KBM-7 (cell line): Measurements from ENCODE around the gene DOCK2.

Experiments used
- DNase-seq: peaks from one replicate; pipeline ENCODE4 v3.0.0-alpha.2; 2015
- in situ Hi-C: fragments of 300-500 bp; cut with MboI; formaldehyde crosslinking; loops from 2 replicates; pipeline ENCODE4 v1.14.3; 2020; ENCODE audit warnings: low sequenced_read_pairs, low pct_unique_long_range_greater_than_20kb, mixed read lengths

The DOCK2 gene

GRCh38 chr5:169767938-169768337 is 130.9 kb downstream of the DOCK2 start:
- in situ Hi-C loops: no loop called here
- DNase-seq: no peak

- DNase-seq: no peak
- in situ Hi-C loops: no loop called here
Measured at GRCh38 chr5:169768416-169768815, 131.3 kb downstream of the DOCK2 start.

GRCh38 chr5:169770109-169770508 is 133.0 kb downstream of the DOCK2 start:
- DNase-seq: no peak
- in situ Hi-C loops: no loop called here

- DNase-seq: no peak
Measured at GRCh38 chr5:169772256-169772655, 135.2 kb downstream of the DOCK2 start.

GRCh38 chr5:169772688-169773087 is 135.6 kb downstream of the DOCK2 start:
- no peak for DNase-seq
- in situ Hi-C loops: no loop called here

More at GRCh38 chr5:169772256-169772655, 135.2 kb downstream of the DOCK2 start:
- in situ Hi-C loops: no loop called here

GRCh38 chr5:169777159-169777558 is 140.1 kb downstream of the DOCK2 start:
- no peak for DNase-seq
- in situ Hi-C loops: no loop called here

- in situ Hi-C loops: no loop called here
- DNase-seq: peak; percentile 8
Measured at GRCh38 chr5:169778622-169779596, 141.8 kb downstream of the DOCK2 start.

- DNase-seq: no peak
- in situ Hi-C loops: no loop called here
Measured at GRCh38 chr5:169781420-169782345, 144.6 kb downstream of the DOCK2 start.

- in situ Hi-C loops: no loop called here
- DNase-seq: no peak
Measured at GRCh38 chr5:169785771-169786618, 148.9 kb downstream of the DOCK2 start.

- in situ Hi-C loops: no loop called here
- no peak for DNase-seq
Measured at GRCh38 chr5:169788168-169788567, 151.1 kb downstream of the DOCK2 start.

GRCh38 chr5:169789417-169789940 is 152.4 kb downstream of the DOCK2 start:
- in situ Hi-C loops: no loop called here
- no peak for DNase-seq

GRCh38 chr5:169791251-169791650 is 154.2 kb downstream of the DOCK2 start:
- in situ Hi-C loops: no loop called here
- DNase-seq: no peak

GRCh38 chr5:169795338-169795737 is 158.3 kb downstream of the DOCK2 start:
- no peak for DNase-seq
- in situ Hi-C loops: no loop called here

- in situ Hi-C loops: no loop called here
- peak; percentile 24 for DNase-seq
Measured at GRCh38 chr5:169796731-169797130, 159.7 kb downstream of the DOCK2 start.

- in situ Hi-C loops: no loop called here
- DNase-seq: no peak
Measured at GRCh38 chr5:169797577-169797976, 160.5 kb downstream of the DOCK2 start.

GRCh38 chr5:169798438-169798837 is 161.4 kb downstream of the DOCK2 start:
- in situ Hi-C loops: no loop called here
- DNase-seq: no peak

GRCh38 chr5:169798906-169799660 is 162.0 kb downstream of the DOCK2 start:
- no peak for DNase-seq
- in situ Hi-C loops: no loop called here

- DNase-seq: no peak
- in situ Hi-C loops: no loop called here
Measured at GRCh38 chr5:169801324-169801777, 164.3 kb downstream of the DOCK2 start.
